Stomach smooth muscle (tissue), 2 donors: ENCODE measurements around the gene FHIT.

ENCODE experiments used
- H3K27ac ChIP-seq: one replicate; pipeline ENCODE4 v1.7.0; 2013; ENCODE audit warnings: mild to moderate bottlenecking, low read length, inconsistent platforms
- H3K27me3 ChIP-seq, 2 donors: one replicate each; pipeline ENCODE4 v1.7.0; 2013; ENCODE audit warnings: low read length in 2 of 2; ENCODE audit not compliant: insufficient read depth in 2 of 2, control insufficient read depth in 1 of 2
- H3K36me3 ChIP-seq, 2 donors: one replicate each; pipeline ENCODE4 v1.7.0; 2013; ENCODE audit warnings: low read length in 2 of 2; ENCODE audit not compliant: control insufficient read depth in 2 of 2, insufficient read depth in 2 of 2
- H3K4me1 ChIP-seq: one replicate; pipeline ENCODE4 v1.7.0; 2013; ENCODE audit warnings: low read length; ENCODE audit not compliant: control insufficient read depth, insufficient read depth
- H3K4me3 ChIP-seq, 2 donors: one replicate each; pipeline ENCODE4 v1.7.0; 2013; ENCODE audit warnings: low read length in 2 of 2
- H3K9ac ChIP-seq, 2 donors: one replicate each; pipeline ENCODE4 v1.7.0; 2013; ENCODE audit warnings: low read length in 2 of 2, mild to moderate bottlenecking in 1 of 2
- H3K9me3 ChIP-seq, 2 donors: one replicate each; pipeline ENCODE4 v1.7.0; 2013; ENCODE audit warnings: low read length in 2 of 2; ENCODE audit not compliant: control insufficient read depth in 2 of 2
- donor health status: healthy.
- donor health status: Pancreatic carcinoma.

Gene FHIT

GRCh38 chr3:60617188-60617587 lies 634.1 kb downstream of the FHIT start:
- Histone ChIP-seq H3K4me3 (no peak overlapping the region), H3K9me3 (peaks cover 0 to 5% of the 10 kb centered on the region in 2 donors)

GRCh38 chr3:60613769-60614303 lies 637.4 kb downstream of the FHIT start:
- Histone ChIP-seq H3K9ac (no peak overlapping the region), H3K4me1 (no peaks in the 10 kb centered on the region), H3K27ac (no peak overlapping the region), H3K9me3 (peaks cover 0 to 2% of the 10 kb centered on the region in 2 donors), H3K27me3 (no peaks in the 10 kb centered on the region), H3K4me3 (no peak overlapping the region), H3K36me3 (no peaks in the 10 kb centered on the region)

More at GRCh38 chr3:60617188-60617587, 634.1 kb downstream of the FHIT start:
- H3K27me3 ChIP-seq = no peaks in the 10 kb centered on the region
- H3K36me3 ChIP-seq = no peaks in the 10 kb centered on the region
- H3K27ac ChIP-seq = no peak overlapping the region
- no peaks in the 10 kb centered on the region for H3K4me1 ChIP-seq
- H3K9ac ChIP-seq = no peak overlapping the region

- no peak overlapping the region for H3K4me3 ChIP-seq
These were observed 640.7 kb downstream of the FHIT start for GRCh38 chr3:60610441-60611112.

GRCh38 chr3:60609446-60609845 lies 641.8 kb downstream of the FHIT start:
- H3K4me3 ChIP-seq = no peak overlapping the region
- H3K9ac ChIP-seq = no peak overlapping the region
- no peaks in the 10 kb centered on the region for H3K27me3 ChIP-seq
- H3K4me1 ChIP-seq = no peaks in the 10 kb centered on the region
- no peaks in the 10 kb centered on the region for H3K9me3 ChIP-seq
- H3K36me3 ChIP-seq = no peaks in the 10 kb centered on the region
- H3K27ac ChIP-seq = no peak overlapping the region

More at GRCh38 chr3:60610441-60611112, 640.7 kb downstream of the FHIT start:
- no peaks in the 10 kb centered on the region for H3K4me1 ChIP-seq
- no peak overlapping the region for H3K27ac ChIP-seq
- H3K27me3 ChIP-seq = no peaks in the 10 kb centered on the region
- H3K9ac ChIP-seq = no peak overlapping the region
- no peaks in the 10 kb centered on the region for H3K36me3 ChIP-seq
- no peaks in the 10 kb centered on the region for H3K9me3 ChIP-seq

DNA sequence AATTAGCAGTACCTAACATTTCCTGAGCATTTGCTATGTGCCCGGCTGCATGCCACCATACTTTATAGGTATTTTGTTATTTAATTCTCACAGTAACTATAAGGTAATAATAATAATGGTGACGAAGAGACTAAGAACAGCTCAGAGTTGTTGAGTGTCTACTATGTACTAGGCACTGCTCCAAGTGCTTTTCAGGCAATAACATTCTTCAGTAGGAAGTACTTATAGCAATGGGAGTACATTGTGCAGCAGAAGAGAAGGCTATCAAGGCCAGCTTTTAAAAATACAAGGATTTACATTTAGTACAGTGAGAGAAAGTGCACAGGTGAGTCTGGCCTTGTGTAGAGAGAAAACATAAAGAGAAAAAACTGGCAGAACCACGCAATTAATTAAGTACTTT lies 647.4 kb downstream of the FHIT start:
- no peaks in the 10 kb centered on the region for H3K27me3 ChIP-seq
- no peak overlapping the region for H3K4me3 ChIP-seq
- H3K9ac ChIP-seq = no peak overlapping the region
- no peak overlapping the region for H3K27ac ChIP-seq
- no peaks in the 10 kb centered on the region for H3K36me3 ChIP-seq
- no peaks in the 10 kb centered on the region for H3K9me3 ChIP-seq
- no peaks in the 10 kb centered on the region for H3K4me1 ChIP-seq

GRCh38 chr3:60600848-60601247 lies 650.4 kb downstream of the FHIT start:
- Histone ChIP-seq H3K4me1 (no peaks in the 10 kb centered on the region), H3K36me3 (no peaks in the 10 kb centered on the region), H3K9me3 (no peaks in the 10 kb centered on the region), H3K27ac (no peak overlapping the region), H3K4me3 (no peak overlapping the region), H3K9ac (no peak overlapping the region), H3K27me3 (no peaks in the 10 kb centered on the region)

DNA sequence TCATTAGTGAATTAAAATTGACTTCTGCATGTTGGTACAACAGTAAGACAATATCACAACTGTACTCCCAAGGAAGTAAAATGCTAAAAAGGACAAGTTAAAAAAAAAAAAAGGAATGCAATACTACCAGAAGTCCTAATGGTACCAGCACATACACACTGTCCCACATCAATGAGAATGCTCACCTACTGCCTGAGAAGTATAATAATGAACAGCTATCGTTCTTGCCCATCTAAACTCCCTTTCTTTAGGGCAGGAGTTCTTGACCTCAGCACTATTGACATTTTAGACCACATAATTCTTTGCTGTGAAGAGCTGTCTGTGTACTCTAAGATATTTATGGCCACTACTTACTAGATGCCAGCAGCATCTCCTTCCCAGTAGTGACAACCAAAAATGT lies 651.7 kb downstream of the FHIT start:
- H3K4me1 ChIP-seq = no peaks in the 10 kb centered on the region
- no peak overlapping the region for H3K27ac ChIP-seq
- no peak overlapping the region for H3K4me3 ChIP-seq
- no peaks in the 10 kb centered on the region for H3K36me3 ChIP-seq
- H3K9ac ChIP-seq = no peak overlapping the region
- no peaks in the 10 kb centered on the region for H3K9me3 ChIP-seq
- no peaks in the 10 kb centered on the region for H3K27me3 ChIP-seq

- no peaks in the 10 kb centered on the region for H3K36me3 ChIP-seq
- H3K27ac ChIP-seq = no peak overlapping the region
- H3K9ac ChIP-seq = no peak overlapping the region
- no peaks in the 10 kb centered on the region for H3K27me3 ChIP-seq
- H3K9me3 ChIP-seq = no peaks in the 10 kb centered on the region
- peaks cover 5% of the 10 kb centered on the region for H3K4me1 ChIP-seq
- no peak overlapping the region for H3K4me3 ChIP-seq
These were observed 652.6 kb downstream of the FHIT start for GRCh38 chr3:60598671-60599070.

- peaks cover 5% of the 10 kb centered on the region for H3K4me1 ChIP-seq
- H3K27me3 ChIP-seq = no peaks in the 10 kb centered on the region
- no peaks in the 10 kb centered on the region for H3K9me3 ChIP-seq
- no peak overlapping the region for H3K9ac ChIP-seq
- H3K36me3 ChIP-seq = no peaks in the 10 kb centered on the region
- no peak overlapping the region for H3K4me3 ChIP-seq
- H3K27ac ChIP-seq = no peak overlapping the region
These were observed 657.2 kb downstream of the FHIT start for GRCh38 chr3:60594025-60594424.

GRCh38 chr3:60591267-60591666 lies 660.0 kb downstream of the FHIT start:
- Histone ChIP-seq H3K36me3 (no peaks in the 10 kb centered on the region), H3K27me3 (no peaks in the 10 kb centered on the region), H3K9me3 (no peaks in the 10 kb centered on the region), H3K4me3 (no peak overlapping the region), H3K4me1 (peaks cover 5% of the 10 kb centered on the region), H3K9ac (no peak overlapping the region), H3K27ac (no peak overlapping the region)

DNA sequence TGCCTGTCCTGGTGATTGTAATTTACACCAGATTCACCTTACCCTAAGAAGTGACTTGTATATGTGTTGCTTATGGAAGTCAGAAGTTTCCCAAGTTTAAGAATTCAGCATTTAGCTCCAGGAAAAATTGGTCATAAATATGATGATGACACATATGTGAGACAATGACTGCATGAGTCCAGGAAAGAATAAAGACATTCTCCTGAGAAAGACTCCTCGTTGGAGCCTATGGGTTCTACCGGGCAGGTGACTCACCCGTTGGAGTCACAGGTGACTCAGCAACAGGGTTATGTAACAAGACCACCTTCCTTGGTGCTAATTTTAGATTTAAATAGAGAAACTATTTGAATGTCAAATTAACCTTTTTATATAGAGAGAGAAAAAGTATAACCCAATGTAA lies 662.4 kb downstream of the FHIT start:
- Histone ChIP-seq H3K9ac (no peak overlapping the region), H3K9me3 (no peaks in the 10 kb centered on the region), H3K36me3 (no peaks in the 10 kb centered on the region), H3K4me1 (no peaks in the 10 kb centered on the region), H3K4me3 (no peak overlapping the region), H3K27ac (no peak overlapping the region), H3K27me3 (no peaks in the 10 kb centered on the region)
